Mesendoderm (in vitro differentiated cells): ENCODE measurements around the gene PMP22. TPM values are rescaled to one million over a fixed set of nuclear protein-coding genes. Genes with fewer than 3 reads are reported as not detected.

ENCODE experiments used
- DNase-seq: peaks from one replicate; pipeline ENCODE4 v3.0.0; 2013
- H2AK5ac ChIP-seq: 2 replicates; pipeline ENCODE4 v1.6.1; 2013; ENCODE audit warnings: low read length, inconsistent platforms
- H2BK120ac ChIP-seq: 2 replicates; pipeline ENCODE4 v1.6.1; 2013; ENCODE audit warnings: low read depth, mild to moderate bottlenecking, low read length, moderate library complexity, mixed read lengths
- H2BK15ac ChIP-seq: replicated peaks from 2 replicates; pipeline ENCODE4 v1.6.1; 2013; ENCODE audit warnings: low read depth, mild to moderate bottlenecking, moderate library complexity
- H2BK5ac ChIP-seq: 2 replicates; pipeline ENCODE4 v1.6.1; 2013; ENCODE audit warnings: low read length, inconsistent platforms
- H3K18ac ChIP-seq: 2 replicates; pipeline ENCODE4 v1.6.1; 2013; ENCODE audit warnings: mild to moderate bottlenecking, low read length, mixed read lengths
- H3K23ac ChIP-seq: one replicate; pipeline ENCODE4 v1.6.1; 2013; ENCODE audit warnings: low read length
- H3K27ac ChIP-seq: 2 replicates; pipeline ENCODE4 v1.5.1; 2013; ENCODE audit warnings: low read depth, mild to moderate bottlenecking, inconsistent platforms, low read length, moderate library complexity
- H3K27me3 ChIP-seq: 2 replicates; pipeline ENCODE4 v1.6.1; 2013; ENCODE audit warnings: low read length, control low read depth, mild to moderate bottlenecking, inconsistent platforms; ENCODE audit not compliant: insufficient read depth, poor library complexity
- H3K36me3 ChIP-seq: 2 replicates; pipeline ENCODE4 v1.6.1; 2013; ENCODE audit warnings: low read length, inconsistent platforms; ENCODE audit not compliant: control insufficient read depth, insufficient read depth
- H3K4ac ChIP-seq: one replicate; pipeline ENCODE4 v1.6.1; 2013; ENCODE audit warnings: low read depth, mild to moderate bottlenecking, low read length, moderate library complexity
- H3K4me1 ChIP-seq: 2 replicates; pipeline ENCODE4 v1.6.1; 2013; ENCODE audit warnings: low read depth, low read length, inconsistent platforms; ENCODE audit not compliant: control insufficient read depth
- H3K4me2 ChIP-seq: 2 replicates; pipeline ENCODE4 v1.6.1; 2013; ENCODE audit warnings: low read length
- H3K4me3 ChIP-seq: 2 replicates; pipeline ENCODE4 v1.5.1; 2013; ENCODE audit warnings: mild to moderate bottlenecking, low read length
- H3K56ac ChIP-seq: one replicate; pipeline ENCODE4 v1.6.1; 2013; ENCODE audit warnings: low read length
- H3K79me1 ChIP-seq: 2 replicates; pipeline ENCODE4 v1.6.1; 2013; ENCODE audit warnings: low read length, inconsistent platforms
- H3K79me2 ChIP-seq: 2 replicates; pipeline ENCODE4 v1.6.1; 2013; ENCODE audit warnings: mild to moderate bottlenecking, low read length; ENCODE audit not compliant: control insufficient read depth, insufficient read depth
- H3K9ac ChIP-seq: 2 replicates; pipeline ENCODE4 v1.6.1; 2013; ENCODE audit warnings: low read length, inconsistent platforms
- H4K5ac ChIP-seq: one replicate; pipeline ENCODE4 v1.6.1; 2013; ENCODE audit warnings: low read length
- H4K8ac ChIP-seq: one replicate; pipeline ENCODE4 v1.6.1; 2013; ENCODE audit warnings: low read depth, mild to moderate bottlenecking, control low read depth, low read length, moderate library complexity
- WGBS: extraction: QIAGEN DNeasy Blood & Tissue Kit; methylation state at CpG from one replicate; pipeline ENCODE4 v1.1.7; 2013; ENCODE audit warnings: low lambda C conversion rate, missing lambda C conversion rate; ENCODE audit not compliant: insufficient coverage; ENCODE audit errors: extremely low coverage; 5-methylcytosine and 5-hydroxymethylcytosine counted together
- polyA plus RNA-seq, 2 experiments: library from polyadenylated mRNA; stranded (reverse); fragments of 200-250 nt; gene quantifications; one replicate each; pipeline ENCODE4 v1.2.3, GENCODE V29; 2013

PMP22 gene
- polyA plus RNA-seq (2013, experiment 1 of 2) = 3.7 TPM
- 3.4 TPM for polyA plus RNA-seq (2013, experiment 2 of 2)

GRCh38 chr17:15265131-15265530, at the start of gene PMP22:
Gene PMP22, minus strand, starts transcription at chr17:15265326. Its CDS starts 4,599 bp downstream, at chr17:15260727.
- Histone ChIP-seq H3K4me2 (no peak within 1 kb of the TSS), H3K79me2 (no peaks in the 10 kb centered on the region), H3K18ac (no peak within 1 kb of the TSS), H3K36me3 (no peaks in the 10 kb centered on the region), H4K8ac (no peak within 1 kb of the TSS), H2AK5ac (no peak within 1 kb of the TSS), H3K56ac (no peak within 1 kb of the TSS), H3K4ac (no peak within 1 kb of the TSS), H3K27ac (no peak within 1 kb of the TSS), H3K23ac (no peak within 1 kb of the TSS), H3K27me3 (peaks cover 13% of the 10 kb centered on the region), H4K5ac (no peak within 1 kb of the TSS), H3K79me1 (no peaks in the 10 kb centered on the region), H3K4me1 (peaks cover 2% of the 10 kb centered on the region), H2BK15ac (no peak within 1 kb of the TSS), H2BK120ac (no peak within 1 kb of the TSS), H3K9ac (no peak within 1 kb of the TSS), H2BK5ac (no peak within 1 kb of the TSS), H3K4me3 (no peak within 1 kb of the TSS)
- WGBS = no CpG with 5 or more reads among the region's 6 CpGs
- DNase-seq = no peak

GRCh38 chr17:15311996-15312395, 46.9 kb upstream of the PMP22 start:
- H3K4ac ChIP-seq = no peak overlapping the region

GRCh38 chr17:15309793-15310192, 44.7 kb upstream of the PMP22 start:
- H3K23ac ChIP-seq = no peak overlapping the region
- no peaks in the 10 kb centered on the region for H3K79me2 ChIP-seq

More at GRCh38 chr17:15311996-15312395, 46.9 kb upstream of the PMP22 start:
- Histone ChIP-seq H3K27ac (no peak overlapping the region), H4K8ac (no peak overlapping the region), H2BK120ac (no peak overlapping the region), H3K56ac (no peak overlapping the region), H3K79me1 (no peaks in the 10 kb centered on the region), H3K27me3 (no peaks in the 10 kb centered on the region), H4K5ac (no peak overlapping the region), H3K4me1 (no peaks in the 10 kb centered on the region), H3K36me3 (no peaks in the 10 kb centered on the region), H2BK5ac (no peak overlapping the region), H3K79me2 (no peaks in the 10 kb centered on the region), H3K4me3 (no peak overlapping the region), H2BK15ac (no peak overlapping the region), H2AK5ac (no peak overlapping the region), H3K18ac (no peak overlapping the region), H3K4me2 (no peak overlapping the region), H3K9ac (no peak overlapping the region), H3K23ac (no peak overlapping the region)
- DNase-seq = no peak
- WGBS = no CpG with 5 or more reads among the region's 5 CpGs

DNA sequence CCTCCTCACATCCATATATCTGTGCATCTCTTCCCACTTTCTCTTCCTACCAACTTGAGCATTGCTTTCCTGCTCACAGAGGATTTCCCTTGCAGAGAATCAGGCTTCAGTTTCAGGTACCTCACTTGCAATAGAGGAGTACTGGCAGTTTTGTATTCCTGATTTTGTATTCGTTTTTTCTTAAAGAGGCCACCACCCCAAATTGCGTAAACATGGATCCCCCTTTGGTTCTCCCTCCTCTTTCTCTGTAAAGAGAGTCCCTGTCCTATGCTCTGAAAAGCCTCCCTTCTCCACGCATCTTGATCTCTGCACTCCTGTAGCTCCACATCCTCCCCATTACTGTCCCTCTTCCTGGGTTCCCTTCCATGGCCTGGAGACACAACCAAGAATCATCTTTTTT, 44.1 kb upstream of the PMP22 start:
- Histone ChIP-seq H3K9ac (no peak overlapping the region), H3K79me1 (no peaks in the 10 kb centered on the region), H3K79me2 (no peaks in the 10 kb centered on the region), H3K56ac (no peak overlapping the region), H2BK120ac (no peak overlapping the region), H3K4me1 (no peaks in the 10 kb centered on the region), H3K4ac (no peak overlapping the region), H3K4me3 (no peak overlapping the region), H2BK15ac (no peak overlapping the region), H4K8ac (no peak overlapping the region), H2AK5ac (no peak overlapping the region), H3K27me3 (no peaks in the 10 kb centered on the region), H3K36me3 (no peaks in the 10 kb centered on the region), H4K5ac (no peak overlapping the region), H3K18ac (no peak overlapping the region), H3K27ac (no peak overlapping the region), H2BK5ac (no peak overlapping the region), H3K23ac (no peak overlapping the region), H3K4me2 (no peak overlapping the region)
- no CpG with 5 or more reads among the region's 3 CpGs for WGBS
- no peak for DNase-seq

More at GRCh38 chr17:15309793-15310192, 44.7 kb upstream of the PMP22 start:
- H4K5ac ChIP-seq = no peak overlapping the region
- H2BK15ac ChIP-seq = no peak overlapping the region
- H2BK5ac ChIP-seq = no peak overlapping the region
- H3K36me3 ChIP-seq = no peaks in the 10 kb centered on the region
- WGBS = no CpG with 5 or more reads among the region's 3 CpGs
- DNase-seq = no peak
- H3K4ac ChIP-seq = no peak overlapping the region
- H3K27ac ChIP-seq = no peak overlapping the region
- H2BK120ac ChIP-seq = no peak overlapping the region
- no peak overlapping the region for H3K4me2 ChIP-seq
- H3K9ac ChIP-seq = no peak overlapping the region
- no peaks in the 10 kb centered on the region for H3K4me1 ChIP-seq
- H3K79me1 ChIP-seq = no peaks in the 10 kb centered on the region
- no peak overlapping the region for H3K56ac ChIP-seq
- no peak overlapping the region for H2AK5ac ChIP-seq
- no peak overlapping the region for H4K8ac ChIP-seq
- H3K4me3 ChIP-seq = no peak overlapping the region
- H3K18ac ChIP-seq = no peak overlapping the region
- no peaks in the 10 kb centered on the region for H3K27me3 ChIP-seq

DNA sequence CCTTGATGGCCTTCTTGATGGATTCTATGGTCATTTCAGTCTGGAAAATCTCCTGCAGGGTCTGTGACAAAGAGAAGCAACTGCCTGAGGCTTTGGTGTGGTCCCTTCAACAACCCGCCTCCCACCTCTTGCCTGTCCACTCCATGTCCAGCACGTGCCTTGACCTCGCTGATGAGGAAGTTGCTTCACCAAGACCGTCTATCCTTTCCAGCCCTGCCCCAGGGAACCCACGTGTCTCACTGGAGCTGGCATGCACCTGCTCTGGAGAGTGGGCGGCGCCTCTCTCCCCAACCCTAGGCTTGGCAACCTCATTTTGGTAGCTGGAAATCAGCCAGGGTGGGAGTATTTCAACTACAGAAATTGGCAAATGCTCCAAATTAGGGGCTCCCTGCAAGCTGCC, 43.6 kb upstream of the PMP22 start:
- H2BK120ac ChIP-seq = no peak overlapping the region
- H3K18ac ChIP-seq = no peak overlapping the region
- no peaks in the 10 kb centered on the region for H3K27me3 ChIP-seq
- no peaks in the 10 kb centered on the region for H3K4me1 ChIP-seq
- no peak overlapping the region for H4K8ac ChIP-seq
- no peak overlapping the region for H3K9ac ChIP-seq
- H2BK15ac ChIP-seq = no peak overlapping the region
- H3K79me2 ChIP-seq = no peaks in the 10 kb centered on the region
- H4K5ac ChIP-seq = no peak overlapping the region
- no peak overlapping the region for H3K56ac ChIP-seq
- no CpG with 5 or more reads among the region's 7 CpGs for WGBS
- no peak overlapping the region for H3K4ac ChIP-seq
- no peak overlapping the region for H3K4me3 ChIP-seq
- H2BK5ac ChIP-seq = no peak overlapping the region
- no peaks in the 10 kb centered on the region for H3K79me1 ChIP-seq
- no peak overlapping the region for H3K27ac ChIP-seq
- DNase-seq = no peak
- H2AK5ac ChIP-seq = no peak overlapping the region
- H3K23ac ChIP-seq = no peak overlapping the region
- H3K4me2 ChIP-seq = no peak overlapping the region
- no peaks in the 10 kb centered on the region for H3K36me3 ChIP-seq

- H3K4me3 ChIP-seq = no peak overlapping the region
- no peaks in the 10 kb centered on the region for H3K4me1 ChIP-seq
Measured at GRCh38 chr17:15307710-15308111, 42.6 kb upstream of the PMP22 start.

More at GRCh38 chr17:15307710-15308111, 42.6 kb upstream of the PMP22 start:
- no peak overlapping the region for H4K8ac ChIP-seq
- no peak overlapping the region for H2BK120ac ChIP-seq
- no peak overlapping the region for H3K23ac ChIP-seq
- H2BK5ac ChIP-seq = no peak overlapping the region
- H3K79me1 ChIP-seq = no peaks in the 10 kb centered on the region
- H3K9ac ChIP-seq = no peak overlapping the region
- H3K27me3 ChIP-seq = no peaks in the 10 kb centered on the region
- H3K4ac ChIP-seq = no peak overlapping the region
- no peak overlapping the region for H3K18ac ChIP-seq
- no peaks in the 10 kb centered on the region for H3K79me2 ChIP-seq
- no peak overlapping the region for H3K27ac ChIP-seq
- no peaks in the 10 kb centered on the region for H3K36me3 ChIP-seq
- no peak overlapping the region for H2BK15ac ChIP-seq
- no peak overlapping the region for H3K4me2 ChIP-seq
- H3K56ac ChIP-seq = no peak overlapping the region
- no CpG with 5 or more reads among the region's 4 CpGs for WGBS
- DNase-seq = no peak
- no peak overlapping the region for H2AK5ac ChIP-seq
- H4K5ac ChIP-seq = no peak overlapping the region
